ENCODE measurements around the gene ANKRD17. TPM values are rescaled to one million over a fixed set of nuclear protein-coding genes. Genes with fewer than 3 reads are reported as not detected.

Gene ANKRD17
- total RNA-seq, 1 experiment from 2014 or later: 66.8 TPM

DNA sequence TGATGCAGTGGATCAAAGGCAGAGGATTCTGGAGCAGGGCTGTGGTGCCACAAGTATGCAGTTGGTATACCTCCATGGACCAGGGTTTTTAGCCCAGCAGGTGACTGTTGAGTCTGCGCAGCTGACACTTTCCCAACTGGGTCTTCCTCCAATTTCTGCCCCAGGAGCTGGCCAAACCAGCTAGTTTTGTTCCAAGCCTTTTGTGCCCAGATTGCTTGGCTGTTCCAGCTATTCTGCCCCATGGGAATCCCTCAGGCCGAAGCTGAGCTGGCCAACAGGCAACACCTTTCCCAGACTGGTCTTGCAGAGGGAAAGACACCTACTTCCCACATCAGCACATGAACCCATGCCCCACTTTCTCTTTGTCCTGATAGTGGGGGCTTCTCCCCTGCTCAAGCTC lies 22.8 kb upstream of the ANKRD17 start:
- no peak overlapping the region for H3K27ac Mint-ChIP-seq (ENCODE audit: unreplicated experiment)
- H3K9me3 Mint-ChIP-seq (ENCODE audit: unreplicated experiment): peaks cover 10% of the 10 kb centered on the region
- no peaks in the 10 kb centered on the region for H3K27me3 Mint-ChIP-seq (ENCODE audit: insufficient read depth, unreplicated experiment)
- ChIA-PET CTCF (no interaction called here), POLR2A (interaction anchor here (0.6 kb wide), 1 partner anchor 13 kb away, joined by 3 read pairs; no protein-coding TSS in a partner anchor)
- no peak for DNase-seq
- H3K4me1 ChIP-seq: no peaks in the 10 kb centered on the region
- H3K36me3 ChIP-seq (ENCODE audit: control insufficient read depth, insufficient read depth, low read length): no peaks in the 10 kb centered on the region
- intact Hi-C loops (cut with micrococcal nuclease; ENCODE audit: unreplicated experiment): no loop called here
- H3K4me1 Mint-ChIP-seq (ENCODE audit: low read depth, unreplicated experiment): no peaks in the 10 kb centered on the region
- TF ChIP-seq, protein P1, sequence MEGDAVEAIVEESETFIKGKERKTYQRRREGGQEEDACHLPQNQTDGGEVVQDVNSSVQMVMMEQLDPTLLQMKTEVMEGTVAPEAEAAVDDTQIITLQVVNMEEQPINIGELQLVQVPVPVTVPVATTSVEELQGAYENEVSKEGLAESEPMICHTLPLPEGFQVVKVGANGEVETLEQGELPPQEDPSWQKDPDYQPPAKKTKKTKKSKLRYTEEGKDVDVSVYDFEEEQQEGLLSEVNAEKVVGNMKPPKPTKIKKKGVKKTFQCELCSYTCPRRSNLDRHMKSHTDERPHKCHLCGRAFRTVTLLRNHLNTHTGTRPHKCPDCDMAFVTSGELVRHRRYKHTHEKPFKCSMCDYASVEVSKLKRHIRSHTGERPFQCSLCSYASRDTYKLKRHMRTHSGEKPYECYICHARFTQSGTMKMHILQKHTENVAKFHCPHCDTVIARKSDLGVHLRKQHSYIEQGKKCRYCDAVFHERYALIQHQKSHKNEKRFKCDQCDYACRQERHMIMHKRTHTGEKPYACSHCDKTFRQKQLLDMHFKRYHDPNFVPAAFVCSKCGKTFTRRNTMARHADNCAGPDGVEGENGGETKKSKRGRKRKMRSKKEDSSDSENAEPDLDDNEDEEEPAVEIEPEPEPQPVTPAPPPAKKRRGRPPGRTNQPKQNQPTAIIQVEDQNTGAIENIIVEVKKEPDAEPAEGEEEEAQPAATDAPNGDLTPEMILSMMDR (IDR thresholded peaks at IDR 0.05; ENCODE audit: insufficient read depth in 1 of 2, low read depth in 1 of 2, low read length in 1 of 2, severe bottlenecking in 1 of 2, unreplicated experiment in 1 of 2): no peak
- H3K4me3 Mint-ChIP-seq (ENCODE audit: unreplicated experiment): no peak overlapping the region
- BruUV-seq (replicated peaks): no TSS peak
- no peaks in the 10 kb centered on the region for H3K9me3 ChIP-seq
- no peak overlapping the region for H3K4me3 ChIP-seq (ENCODE audit: low read depth, low read length)
- no peaks in the 10 kb centered on the region for H3K27me3 ChIP-seq (replicated peaks; ENCODE audit: control insufficient read depth, insufficient read depth, low read length)
- peaks cover 5% of the 10 kb centered on the region for H3K36me3 Mint-ChIP-seq (ENCODE audit: insufficient read depth, unreplicated experiment)

GRCh38 chr4:73277201-73277600 lies 18.6 kb upstream of the ANKRD17 start:
- Histone ChIP-seq H3K9me3 (no peaks in the 10 kb centered on the region), H3K4me3 (ENCODE audit: low read depth, low read length) (no peak overlapping the region), H3K27me3 (replicated peaks; ENCODE audit: control insufficient read depth, insufficient read depth, low read length) (no peaks in the 10 kb centered on the region), H3K4me1 (peaks cover 4% of the 10 kb centered on the region; the same call in 1 of the 2 replicates), H3K36me3 (ENCODE audit: control insufficient read depth, insufficient read depth, low read length) (no peaks in the 10 kb centered on the region)
- intact Hi-C loops (cut with micrococcal nuclease; ENCODE audit: unreplicated experiment): no loop called here
- peaks cover 5% of the 10 kb centered on the region for H3K36me3 Mint-ChIP-seq (ENCODE audit: insufficient read depth, unreplicated experiment)
- no peak overlapping the region for H3K4me3 Mint-ChIP-seq (ENCODE audit: unreplicated experiment)
- POLR2A ChIA-PET: no interaction called here
- H3K27me3 Mint-ChIP-seq (ENCODE audit: insufficient read depth, unreplicated experiment): no peaks in the 10 kb centered on the region
- no peak overlapping the region for H3K27ac Mint-ChIP-seq (ENCODE audit: unreplicated experiment)
- DNase-seq: no peak
- peaks cover 10% of the 10 kb centered on the region for H3K9me3 Mint-ChIP-seq (ENCODE audit: unreplicated experiment)
- BruUV-seq (replicated peaks): no TSS peak
- H3K4me1 Mint-ChIP-seq (ENCODE audit: low read depth, unreplicated experiment): peaks cover 21% of the 10 kb centered on the region
- CTCF ChIA-PET: no interaction called here
- TF ChIP-seq, protein P1 (IDR thresholded peaks at IDR 0.05; ENCODE audit: insufficient read depth in 1 of 2, low read depth in 1 of 2, low read length in 1 of 2, severe bottlenecking in 1 of 2, unreplicated experiment in 1 of 2): no peak

- no peak for DNase-seq
- H3K4me1 ChIP-seq: peaks cover 4% of the 10 kb centered on the region; the same call in 1 of the 2 replicates
- TSS peak; percentile 24 for BruUV-seq (replicated peaks)
- TF ChIP-seq, protein P1 (IDR thresholded peaks at IDR 0.05; ENCODE audit: insufficient read depth in 1 of 2, low read depth in 1 of 2, low read length in 1 of 2, severe bottlenecking in 1 of 2, unreplicated experiment in 1 of 2): no peak
- Mint-ChIP-seq H3K4me3 (ENCODE audit: unreplicated experiment) (no peak overlapping the region), H3K27ac (ENCODE audit: unreplicated experiment) (no peak overlapping the region), H3K4me1 (ENCODE audit: low read depth, unreplicated experiment) (peaks cover 21% of the 10 kb centered on the region), H3K9me3 (ENCODE audit: unreplicated experiment) (peaks cover 10% of the 10 kb centered on the region), H3K27me3 (ENCODE audit: insufficient read depth, unreplicated experiment) (no peaks in the 10 kb centered on the region), H3K36me3 (ENCODE audit: insufficient read depth, unreplicated experiment) (peaks cover under 1% of the 10 kb centered on the region)
- intact Hi-C loops (cut with micrococcal nuclease; ENCODE audit: unreplicated experiment): no loop called here
- 0 out of 2 replicates have a peak, but pooled peaks cover 3% of the 10 kb centered on the region for H3K9me3 ChIP-seq
- H3K36me3 ChIP-seq (ENCODE audit: control insufficient read depth, insufficient read depth, low read length): no peaks in the 10 kb centered on the region
- ChIA-PET POLR2A (interaction anchor here (0.6 to 1.1 kb wide), 2 partner anchors 16 to 177 kb away, joined by 3 to 12 read pairs; partner anchors contain the start of gene ANKRD17), CTCF (no interaction called here)
- H3K27me3 ChIP-seq (replicated peaks; ENCODE audit: control insufficient read depth, insufficient read depth, low read length): no peaks in the 10 kb centered on the region
- no peak overlapping the region for H3K4me3 ChIP-seq (ENCODE audit: low read depth, low read length)
Measured at GRCh38 chr4:73275318-73275654, 16.7 kb upstream of the ANKRD17 start.

Data from Caco-2 (cell line).